ENCODE measurements around the gene KLHL17. TPM values are rescaled to one million over a fixed set of nuclear protein-coding genes. Genes with fewer than 3 reads are reported as not detected.
"Not testable (repeated sequence)": the region's sequence is repeated elsewhere in the genome, so short reads cannot be mapped to it uniquely, and the experiment has no call there.

Gene KLHL17
- total RNA-seq, 4 donors from 2014 or later, result 3.7 to 10.8 (median 6.2) TPM

DNA sequence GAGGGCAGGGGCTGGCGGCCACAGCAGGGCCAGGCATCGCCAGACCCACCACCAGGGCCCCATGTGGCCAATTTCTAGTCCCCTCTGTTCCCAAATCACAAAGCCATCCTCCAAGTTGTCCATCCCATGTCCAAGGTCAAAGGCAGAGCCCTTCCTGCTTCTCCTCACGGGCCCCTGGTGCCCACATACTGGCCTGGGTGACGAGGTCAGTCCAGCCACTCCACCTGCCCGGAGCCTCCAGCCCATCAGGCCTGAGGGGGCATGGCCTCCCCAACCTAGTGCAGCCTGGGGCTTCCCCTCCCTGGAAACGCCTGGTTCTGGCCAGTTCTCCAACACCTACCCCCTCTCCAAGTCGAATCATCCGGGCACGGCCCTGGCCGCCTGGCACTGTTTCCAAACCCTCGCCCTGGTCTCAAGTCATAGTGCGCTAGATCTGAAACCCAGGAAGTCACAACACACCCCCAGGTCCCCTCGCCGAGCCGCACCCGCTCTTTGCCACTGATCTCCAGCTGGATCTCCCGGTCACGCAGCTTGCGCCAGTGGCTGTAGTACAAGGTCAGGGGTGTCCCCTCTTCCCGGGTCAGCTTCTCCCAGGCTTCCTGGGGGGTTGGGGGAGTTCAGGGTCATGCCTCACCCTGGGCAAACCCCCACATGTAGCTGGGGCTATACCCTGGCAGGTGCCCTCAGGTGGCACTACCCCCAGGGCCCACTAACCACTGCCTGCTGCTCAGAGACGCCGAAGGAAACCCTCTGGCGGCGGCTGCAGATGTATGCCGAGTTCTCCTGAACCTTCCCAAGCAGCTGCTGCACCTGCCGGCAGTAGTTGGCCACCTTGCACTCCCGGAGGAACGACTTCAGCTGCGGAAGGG, 14.5 kb upstream of the KLHL17 start:
- 95% methylated on average over 22 of the region's 29 CpGs for WGBS
- intact Hi-C loops (cut with DNase I), result no loop called here
- Histone ChIP-seq H3K4me3 (no peak overlapping the region), H3K27me3 (peaks cover 5 to 30% (median 20%) of the 10 kb centered on the region in 4 donors), H3K27ac (replicated peaks in 1 of 4) (no peak overlapping the region), H3K4me1 (peaks cover 21 to 38% (median 33%) of the 10 kb centered on the region in 4 donors), H3K36me3 (peaks cover 31 to 67% (median 65%) of the 10 kb centered on the region in 4 donors), H3K9me3 (no peaks in the 10 kb centered on the region)
- TF ChIP-seq EP300 (IDR thresholded peaks at IDR 0.05), result no peak
- TF ChIP-seq POLR2A (IDR thresholded peaks at IDR 0.05; ENCODE audit: low read depth), result no peak
- DNase-seq (ENCODE audit: extremely low spot score), result no peak

DNA sequence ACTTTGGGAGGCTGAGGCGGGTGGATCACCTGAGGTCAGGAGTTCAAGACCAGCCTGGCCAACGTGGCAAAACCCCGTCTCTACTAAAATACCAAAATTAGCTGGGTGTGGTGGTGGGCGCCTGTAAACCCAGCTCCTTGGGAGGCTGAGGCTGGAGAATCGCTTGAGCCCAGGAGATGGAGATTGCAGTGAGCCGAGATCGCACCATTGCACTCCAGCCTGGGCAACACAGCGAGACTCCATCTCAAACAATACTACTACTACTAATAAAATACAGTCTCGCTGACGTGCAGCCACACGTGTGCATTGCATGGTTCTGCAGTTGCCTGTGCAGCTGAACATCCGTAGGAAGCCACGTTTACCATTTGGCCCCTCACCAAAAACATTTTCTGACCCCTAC, 13.6 kb upstream of the KLHL17 start:
- DNase-seq (ENCODE audit: extremely low spot score); H3K4me3 ChIP-seq; intact Hi-C loops (cut with DNase I); H3K27ac ChIP-seq (replicated peaks in 1 of 4); H3K9me3 ChIP-seq: not testable (repeated sequence)
- Histone ChIP-seq H3K27me3 (peaks cover 0 to 21% (median 14%) of the 10 kb centered on the region in 4 donors), H3K4me1 (peaks cover 12 to 30% (median 24%) of the 10 kb centered on the region in 4 donors), H3K36me3 (peaks cover 38 to 75% (median 74%) of the 10 kb centered on the region in 4 donors)
- 87% methylated on average over 10 of the region's 13 CpGs for WGBS

DNA sequence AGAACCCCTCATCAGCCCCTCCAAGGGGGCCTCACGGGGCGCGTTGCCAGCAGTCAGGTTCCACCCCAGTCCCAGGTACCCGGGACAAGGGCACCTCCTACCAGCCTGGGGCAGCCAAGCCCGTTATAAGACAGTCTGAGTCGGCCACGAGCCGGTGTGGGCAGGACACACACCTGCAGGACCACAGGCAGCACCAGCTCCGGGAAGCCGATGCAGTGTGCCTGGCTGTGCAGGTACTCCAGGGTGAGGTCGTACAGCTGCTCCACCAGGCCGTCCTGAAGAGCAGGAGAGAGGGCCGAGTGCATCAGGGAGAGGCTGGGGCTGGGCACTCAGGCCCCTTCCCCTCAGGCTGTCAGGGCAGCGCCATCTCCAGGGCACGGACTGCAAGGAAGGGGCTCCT, 12.4 kb upstream of the KLHL17 start:
- Histone ChIP-seq H3K9me3 (no peaks in the 10 kb centered on the region), H3K27ac (replicated peaks in 1 of 4) (no peak overlapping the region), H3K4me3 (no peak overlapping the region), H3K27me3 (peaks cover 0 to 10% (median 3%) of the 10 kb centered on the region in 4 donors), H3K36me3 (peaks cover 46 to 87% (median 85%) of the 10 kb centered on the region in 4 donors), H3K4me1 (peaks cover under 1 to 18% (median 13%) of the 10 kb centered on the region in 4 donors)
- intact Hi-C loops (cut with DNase I), result no loop called here
- TF ChIP-seq EP300 (IDR thresholded peaks at IDR 0.05), result no peak
- TF ChIP-seq, protein P1, sequence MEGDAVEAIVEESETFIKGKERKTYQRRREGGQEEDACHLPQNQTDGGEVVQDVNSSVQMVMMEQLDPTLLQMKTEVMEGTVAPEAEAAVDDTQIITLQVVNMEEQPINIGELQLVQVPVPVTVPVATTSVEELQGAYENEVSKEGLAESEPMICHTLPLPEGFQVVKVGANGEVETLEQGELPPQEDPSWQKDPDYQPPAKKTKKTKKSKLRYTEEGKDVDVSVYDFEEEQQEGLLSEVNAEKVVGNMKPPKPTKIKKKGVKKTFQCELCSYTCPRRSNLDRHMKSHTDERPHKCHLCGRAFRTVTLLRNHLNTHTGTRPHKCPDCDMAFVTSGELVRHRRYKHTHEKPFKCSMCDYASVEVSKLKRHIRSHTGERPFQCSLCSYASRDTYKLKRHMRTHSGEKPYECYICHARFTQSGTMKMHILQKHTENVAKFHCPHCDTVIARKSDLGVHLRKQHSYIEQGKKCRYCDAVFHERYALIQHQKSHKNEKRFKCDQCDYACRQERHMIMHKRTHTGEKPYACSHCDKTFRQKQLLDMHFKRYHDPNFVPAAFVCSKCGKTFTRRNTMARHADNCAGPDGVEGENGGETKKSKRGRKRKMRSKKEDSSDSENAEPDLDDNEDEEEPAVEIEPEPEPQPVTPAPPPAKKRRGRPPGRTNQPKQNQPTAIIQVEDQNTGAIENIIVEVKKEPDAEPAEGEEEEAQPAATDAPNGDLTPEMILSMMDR (IDR thresholded peaks at IDR 0.05), result no peak
- TF ChIP-seq POLR2AphosphoS5 (IDR thresholded peaks at IDR 0.05), result no peak
- DNase-seq (ENCODE audit: extremely low spot score), result no peak
- 100% methylated on average over 2 of the region's 15 CpGs for WGBS

DNA sequence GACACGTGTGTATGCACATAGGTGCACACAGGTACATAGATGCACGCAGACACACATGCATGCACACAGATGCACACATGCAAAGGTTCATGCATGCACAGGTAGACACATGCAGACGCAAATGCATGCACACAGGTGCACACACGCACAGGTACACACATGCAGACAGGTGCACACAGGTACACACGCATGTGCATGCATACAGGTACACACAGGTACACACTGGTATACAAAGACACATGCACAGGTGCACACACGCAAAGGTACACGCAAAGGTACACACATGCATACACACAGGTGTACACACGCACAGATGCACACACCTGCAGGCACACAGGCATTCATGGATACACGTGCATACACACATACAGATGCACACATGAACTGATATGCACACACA, 10.1 kb upstream of the KLHL17 start:
- no peak overlapping the region for H3K4me3 ChIP-seq
- 75% methylated on average over 4 of the region's 9 CpGs for WGBS
- H3K27me3 ChIP-seq, result no peaks in the 10 kb centered on the region
- H3K36me3 ChIP-seq, result peaks cover 69 to 100% (median 100%) of the 10 kb centered on the region in 4 donors
- TF ChIP-seq, protein P1 (IDR thresholded peaks at IDR 0.05), result no peak
- TF ChIP-seq POLR2A (IDR thresholded peaks at IDR 0.05; ENCODE audit: low read depth) (no peak), POLR2AphosphoS5 (IDR thresholded peaks at IDR 0.05) (no peak), EP300 (IDR thresholded peaks at IDR 0.05) (no peak)
- H3K27ac ChIP-seq (replicated peaks in 1 of 4), result no peak overlapping the region
- intact Hi-C loops (cut with DNase I), result no loop called here
- no peak for DNase-seq (ENCODE audit: extremely low spot score)
- H3K9me3 ChIP-seq, result no peaks in the 10 kb centered on the region
- no peaks in the 10 kb centered on the region for H3K4me1 ChIP-seq

DNA sequence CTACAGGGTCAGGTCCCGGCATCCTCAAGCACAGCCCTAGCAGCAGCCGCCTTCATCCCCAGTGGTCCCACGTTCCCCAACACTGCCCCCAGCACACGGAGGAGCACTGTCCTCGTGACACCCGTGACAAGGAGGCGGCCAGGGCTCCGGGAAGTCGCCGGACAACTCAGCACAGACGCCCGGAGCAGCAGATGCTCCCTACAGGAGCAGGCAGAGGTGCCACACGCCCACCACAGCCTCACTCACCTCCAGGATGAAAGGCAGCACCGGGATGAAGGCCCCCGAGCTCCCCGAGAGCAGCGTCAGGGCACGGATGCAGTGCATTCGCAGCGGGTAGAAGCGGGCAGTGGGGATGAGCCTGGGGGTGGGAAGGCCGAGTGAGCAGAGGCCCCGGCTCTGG, 9.5 kb upstream of the KLHL17 start:
- no peak overlapping the region for H3K27ac ChIP-seq (replicated peaks in 1 of 4)
- no peak overlapping the region for H3K4me3 ChIP-seq
- peaks cover 75 to 100% (median 100%) of the 10 kb centered on the region in 4 donors for H3K36me3 ChIP-seq
- intact Hi-C loops (cut with DNase I), result no loop called here
- peaks cover 0 to 4% (median 0%) of the 10 kb centered on the region in 4 donors for H3K4me1 ChIP-seq
- DNase-seq (ENCODE audit: extremely low spot score), result no peak
- no peaks in the 10 kb centered on the region for H3K9me3 ChIP-seq
- TF ChIP-seq EP300 (IDR thresholded peaks at IDR 0.05) (no peak), POLR2AphosphoS5 (IDR thresholded peaks at IDR 0.05) (no peak), POLR2A (IDR thresholded peaks at IDR 0.05; ENCODE audit: low read depth) (no peak)
- TF ChIP-seq, protein P1 (IDR thresholded peaks at IDR 0.05), result no peak
- 93% methylated on average over 23 of the region's 23 CpGs for WGBS
- H3K27me3 ChIP-seq, result no peaks in the 10 kb centered on the region
